Stimulated activated CD8-positive, alpha-beta memory T cell treated with anti-CD3 and anti-CD28 coated beads, Interleukin-7, amount 100 ng/mL, for 4 hours (primary cell): ENCODE data around the gene PLAAT3.
"Not testable (repeated sequence)": the region's sequence is repeated elsewhere in the genome, so short reads cannot be mapped to it uniquely, and the experiment has no call there.

Experiments
- DNase-seq, 2 donors: peaks; one replicate each; pipeline ENCODE4 v3.0.0-alpha.2; 2020; ENCODE audit warnings: low read depth in 2 of 2

Gene PLAAT3

DNA sequence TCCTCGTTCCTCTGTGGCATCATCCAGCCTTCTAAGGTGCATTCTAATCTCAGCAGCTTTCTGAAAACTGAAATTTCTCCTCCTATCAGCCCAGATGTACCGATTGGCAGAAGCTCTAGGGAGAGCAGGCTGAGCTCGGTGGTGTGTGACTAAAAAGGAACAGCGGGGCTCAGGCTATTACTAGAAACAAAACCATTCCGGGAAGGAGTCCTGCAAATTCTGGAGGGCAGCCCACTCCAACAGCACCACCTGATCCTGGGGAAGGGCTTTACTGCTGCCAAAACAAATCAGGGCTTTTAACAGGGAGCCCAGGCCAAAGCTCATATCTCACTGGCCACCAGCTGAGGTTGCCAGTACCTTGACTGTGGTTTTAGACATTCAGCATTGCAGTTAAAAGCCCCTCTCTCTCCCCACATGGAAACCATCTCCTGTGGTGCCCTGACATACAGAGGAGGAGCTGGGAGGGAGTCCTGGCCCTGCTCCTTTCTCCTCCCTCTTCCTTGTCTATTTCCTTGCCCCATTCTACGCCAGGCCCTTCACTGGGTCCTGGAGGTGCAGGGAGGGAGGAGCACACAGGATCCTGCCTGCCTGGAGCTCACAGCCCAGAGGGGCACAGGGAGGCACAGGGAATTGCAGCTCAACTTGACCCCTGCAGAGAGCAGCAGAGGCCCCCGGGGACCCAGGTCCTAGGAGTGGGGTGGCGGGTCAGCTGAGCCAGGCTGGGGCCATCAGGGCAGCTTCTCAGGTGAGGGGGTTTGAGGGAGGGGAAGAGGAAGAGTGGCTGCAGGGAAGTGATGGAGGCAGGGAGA, 76.7 kb downstream of the PLAAT3 start:
- no peak for DNase-seq

DNA sequence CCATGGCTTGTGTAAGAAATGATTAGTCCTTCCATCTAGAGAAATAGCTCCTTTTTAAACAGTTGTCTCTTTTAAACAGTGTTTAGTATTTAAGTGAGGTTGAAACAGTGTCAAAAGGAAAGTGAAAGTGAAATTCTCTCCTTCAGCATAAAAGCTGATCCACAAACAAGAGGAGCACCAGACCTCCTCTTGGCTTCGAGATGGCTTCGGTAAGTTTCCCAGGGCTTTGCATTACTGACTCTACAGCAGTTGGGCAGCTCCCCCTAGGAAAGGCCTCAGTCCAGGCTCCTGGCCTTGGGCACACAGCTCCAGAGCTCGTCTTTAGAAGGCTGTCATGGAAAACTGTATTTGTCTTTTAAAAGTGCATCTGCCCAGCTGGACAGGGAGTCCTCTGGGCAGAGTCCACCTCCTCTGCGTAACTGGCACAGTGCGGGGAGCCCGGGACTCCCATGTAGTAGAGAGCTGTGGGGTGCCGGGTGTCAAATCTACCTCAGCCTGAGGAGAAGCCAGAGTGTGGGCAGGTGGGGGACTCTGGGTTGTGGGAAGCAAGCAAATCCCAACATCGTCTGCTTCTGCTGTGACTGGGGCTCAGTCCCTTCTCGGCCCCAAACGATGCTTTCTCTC, 77.5 kb downstream of the PLAAT3 start, which contains the start of gene PLAAT4:
PLAAT4 (plus strand) TSS at position 140 of the 624 bp plus-strand sequence; CDS start at position 201, 61 bp downstream.
- DNase-seq = no peak

- peak in 1 of 2 donors; percentile 26 for DNase-seq
Observed at GRCh38 chr11:63535734-63536133, 78.5 kb downstream of the PLAAT3 start.

DNA sequence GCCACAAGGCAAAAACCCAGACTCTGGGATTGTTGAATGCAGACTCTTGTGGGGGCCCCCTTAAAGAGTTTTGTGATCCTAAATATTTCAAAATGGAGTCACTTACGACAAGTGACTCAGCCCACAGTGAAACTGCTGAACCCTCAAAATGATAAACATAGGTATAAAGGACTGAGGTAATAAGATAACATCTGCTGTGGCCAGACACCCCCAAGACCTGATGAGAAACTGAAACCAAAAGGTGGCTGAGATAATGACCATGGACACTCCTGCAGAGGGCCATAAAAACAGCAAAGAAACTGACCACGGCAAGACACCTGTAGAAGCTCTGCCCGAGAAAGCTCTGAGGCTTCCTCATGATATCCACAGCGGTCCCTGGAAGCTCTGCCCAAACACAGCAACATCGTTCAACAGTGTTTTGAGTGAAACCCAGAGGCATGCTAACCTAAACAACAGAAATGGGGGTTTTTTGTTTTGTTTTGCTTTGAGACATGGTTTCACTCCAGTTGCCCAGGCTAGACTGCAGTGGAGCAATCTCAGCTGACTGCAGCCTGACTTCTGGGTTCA, 79.3 kb downstream of the PLAAT3 start:
- DNase-seq = no peak

DNA sequence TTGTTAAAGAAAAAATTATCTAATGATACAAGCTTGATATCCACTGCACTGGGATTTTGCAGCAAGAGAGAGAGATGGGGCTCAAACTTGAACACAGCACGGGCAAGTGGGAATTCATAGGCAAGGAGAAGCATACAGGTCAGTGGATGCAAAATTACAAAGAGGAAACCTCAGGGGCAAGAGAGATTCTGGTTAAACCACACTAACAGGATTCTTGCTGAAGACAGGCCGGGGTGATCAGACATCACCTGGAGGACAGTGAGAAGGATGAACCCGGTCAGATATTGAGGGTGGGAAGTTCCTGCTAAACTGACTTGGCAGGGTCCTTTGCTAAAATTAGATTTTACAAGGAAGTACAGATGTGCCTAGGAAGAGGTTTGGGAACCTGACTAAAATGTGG, 80.2 kb downstream of the PLAAT3 start:
- no peak for DNase-seq

GRCh38 chr11:63532799-63533475, 81.3 kb downstream of the PLAAT3 start:
- DNase-seq = no peak

GRCh38 chr11:63532117-63532516, 82.1 kb downstream of the PLAAT3 start:
- DNase-seq = no peak

DNA sequence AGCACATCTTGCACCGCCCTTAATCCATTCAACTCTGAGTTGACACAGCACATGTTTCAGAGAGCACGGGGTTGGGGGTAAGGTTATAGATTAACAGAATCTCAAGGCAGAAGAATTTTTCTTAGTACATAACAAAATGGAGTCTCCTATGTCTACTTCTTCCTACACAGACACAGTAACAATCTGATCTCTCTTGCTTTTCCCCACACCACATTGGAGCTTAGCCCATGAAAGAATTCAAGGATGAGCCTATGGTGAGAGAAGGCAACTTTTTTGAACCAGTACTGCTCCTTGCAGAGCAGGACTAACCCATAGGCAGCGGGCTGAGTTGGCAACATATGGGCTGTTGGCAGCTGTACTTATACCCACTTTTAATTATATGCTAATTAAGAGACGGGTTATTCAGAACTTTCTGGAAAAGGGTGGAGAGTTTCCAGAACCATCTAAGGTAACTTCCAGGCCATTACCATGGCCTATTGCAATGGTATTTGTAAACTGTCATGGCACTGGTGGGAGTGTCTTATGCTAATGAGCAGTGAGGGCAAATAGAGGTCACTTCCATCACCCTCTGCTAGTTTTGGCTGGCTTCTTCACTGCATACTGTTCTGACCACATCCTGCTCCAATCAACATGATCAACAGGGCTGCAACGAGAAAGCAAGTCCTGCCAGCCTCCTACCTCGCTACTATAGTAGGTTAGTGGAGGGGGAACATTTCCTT, 83.0 kb downstream of the PLAAT3 start:
- DNase-seq = peak in 1 of 2 donors; percentile 57

DNA sequence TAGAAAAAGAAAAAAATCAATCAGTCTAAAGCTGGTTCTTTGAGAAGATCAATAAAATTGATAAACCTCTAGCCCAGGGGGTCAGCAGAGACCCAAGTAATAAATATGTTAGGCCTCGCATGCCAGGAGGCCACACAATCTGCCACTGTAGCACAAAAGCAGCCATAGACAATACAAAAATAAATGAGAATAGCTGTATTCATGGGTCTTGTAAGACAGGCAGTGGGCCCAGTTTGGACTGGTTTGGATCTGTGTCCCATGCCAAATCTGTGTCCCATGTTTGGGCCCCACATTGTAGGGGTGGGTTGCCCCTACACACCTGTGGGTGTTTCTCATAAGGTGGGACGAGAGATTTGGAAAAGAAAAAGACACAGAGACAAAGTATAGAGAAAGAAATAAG, 84.2 kb downstream of the PLAAT3 start:
- DNase-seq = no peak

GRCh38 chr11:63529373-63529772, 84.9 kb downstream of the PLAAT3 start:
- DNase-seq = not testable (repeated sequence)

DNA sequence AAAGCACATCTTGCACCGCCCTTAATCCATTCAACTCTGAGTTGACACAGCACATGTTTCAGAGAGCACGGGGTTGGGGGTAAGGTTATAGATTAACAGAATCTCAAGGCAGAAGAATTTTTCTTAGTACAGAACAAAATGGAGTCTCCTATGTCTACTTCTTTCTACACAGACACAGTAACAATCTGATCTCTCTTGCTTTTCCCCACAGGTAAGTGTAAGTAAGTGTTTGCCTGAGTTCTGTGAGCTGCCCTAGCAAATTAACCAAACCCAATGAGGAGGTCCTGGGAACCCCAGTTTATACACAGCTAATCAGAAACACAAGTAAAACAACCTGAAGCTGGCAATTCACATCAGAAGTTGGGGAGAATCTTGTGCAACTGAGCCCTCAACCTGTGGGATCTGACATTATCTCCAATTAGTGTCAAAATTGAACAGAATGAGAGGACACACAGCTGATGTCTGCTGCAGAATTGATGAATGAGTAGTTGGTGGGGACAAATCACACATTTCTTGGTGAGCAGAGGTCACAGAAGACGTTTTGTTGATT, 85.4 kb downstream of the PLAAT3 start:
- DNase-seq = not testable (repeated sequence)

DNA sequence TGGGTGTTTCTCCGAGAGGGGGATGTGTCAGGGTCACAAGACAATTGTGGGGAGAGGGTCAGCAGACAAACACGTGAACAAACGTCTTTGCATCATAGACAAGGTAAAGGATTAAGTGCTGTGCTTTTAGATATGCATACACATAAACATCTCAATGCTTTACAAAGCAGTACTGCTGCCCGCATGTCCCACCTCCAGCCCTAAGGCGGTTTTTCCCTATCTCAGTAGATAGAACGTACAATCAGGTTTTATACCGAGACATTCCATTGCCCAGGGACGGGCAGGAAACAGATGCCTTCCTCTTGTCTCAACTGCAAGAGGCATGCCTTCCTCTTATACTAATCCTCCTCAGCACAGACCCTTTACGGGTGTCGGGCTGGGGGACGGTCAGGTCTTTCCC, 86.1 kb downstream of the PLAAT3 start:
- DNase-seq = not testable (repeated sequence)

DNA sequence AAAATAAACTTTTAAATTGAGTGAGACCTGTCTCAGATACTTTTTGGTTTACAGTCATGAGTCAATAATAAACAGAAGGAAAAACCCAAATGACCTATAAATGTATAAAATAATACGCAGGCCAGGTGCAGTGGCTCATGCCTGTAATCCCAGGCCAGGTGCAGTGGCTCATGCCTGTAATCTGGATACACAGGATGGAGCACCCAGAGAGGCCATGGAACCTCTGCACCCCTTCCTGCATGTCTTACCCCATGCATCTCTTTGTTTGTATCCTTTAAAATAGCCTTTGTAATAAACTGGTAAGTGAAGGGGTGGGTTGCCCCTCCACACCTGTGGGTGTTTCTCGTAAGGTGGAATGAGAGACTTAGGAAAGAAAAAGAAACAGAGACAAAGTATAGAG, 86.6 kb downstream of the PLAAT3 start:
- no peak for DNase-seq
